A549 (cell line): ENCODE results near the gene OR8B4. TPM values are rescaled to one million over a fixed set of nuclear protein-coding genes. Genes with fewer than 3 reads are reported as not detected.
"Not testable (repeated sequence)": the region's sequence is repeated elsewhere in the genome, so short reads cannot be mapped to it uniquely, and the experiment has no call there.

Experiments
- ATAC-seq, 2 experiments: fragments of 200-7000 bp in 1 of 2; fragments of >200 bp in 1 of 2; cut with Nextera tagmentation in 1 of 2; cut with Tn5 transposase in 1 of 2; 3 replicates each; pipeline versions ENCODE4 v1.8.0 to v1.9.1; 2018 to 2020; ENCODE audit warnings: mild to moderate bottlenecking in 1 of 2, moderate library complexity in 1 of 2
- CTCF ChIA-PET: fragments of 300-600 bp; sonication (Branson Sonifier 250); formaldehyde crosslinking; extraction: SDS; loops from one replicate; lab custom pipeline; 2021; ENCODE audit warnings: antibody characterized with exemption, inconsistent platforms; lab: Yijun Ruan, JAX
- POLR2A ChIA-PET: fragments of 350-600 bp; formaldehyde crosslinking; extraction: SDS; loops from one replicate; lab custom pipeline; 2021; ENCODE audit warnings: antibody characterized with exemption, inconsistent platforms; lab: Yijun Ruan, JAX
- DNase-seq, 2 experiments: peaks; one replicate each; pipeline versions ENCODE4 v3.0.0 to v3.0.0-alpha.2; 2011 to 2016; ENCODE audit warnings: low read depth in 1 of 2, low spot score in 1 of 2
- FAIRE-seq: peaks from 2 replicates; lab custom pipeline; 2011; peaks lifted over from hg19 to GRCh38; lab: Jason Lieb, UNC
- H3K27ac ChIP-seq, 2 experiments: fragments of >200 bp; sonication (Bioruptor Twin); formaldehyde crosslinking; 3 replicates each; pipeline ENCODE4 v1.5.1; 2016 to 2017
- H3K4me1 ChIP-seq: fragments of >200 bp; sonication (Bioruptor Twin); formaldehyde crosslinking; 3 replicates; pipeline ENCODE4 v1.6.1; 2016
- H3K4me2 ChIP-seq: fragments of >200 bp; sonication (Bioruptor Twin); formaldehyde crosslinking; 3 replicates; pipeline ENCODE4 v1.6.1; 2016
- H3K4me3 ChIP-seq: fragments of >200 bp; sonication (Bioruptor Twin); formaldehyde crosslinking; 3 replicates; pipeline ENCODE4 v1.5.1; 2016
- H3K9me3 ChIP-seq: fragments of >200 bp; sonication (Bioruptor Twin); formaldehyde crosslinking; 3 replicates; pipeline ENCODE4 v1.6.1; 2016
- CBX8 ChIP-seq: fragments of 200-600 bp; sonication (generic); IDR thresholded peaks from 2 replicates; pipeline ENCODE4 v1.6.1; 2016
- CHD4 ChIP-seq: fragments of 200-600 bp; sonication (generic); IDR thresholded peaks from 2 replicates; pipeline ENCODE4 v1.6.1; 2016; ENCODE audit warnings: antibody characterized with exemption, mild to moderate bottlenecking, borderline replicate concordance
- ESRRA ChIP-seq: fragments of 150-350 bp; IDR thresholded peaks from 2 replicates; pipeline ENCODE4 v1.6.1; 2014; ENCODE audit warnings: mild to moderate bottlenecking, low read length, borderline replicate concordance
- FOSB ChIP-seq: fragments of 250-450 bp; sonication (Bioruptor Pico); IDR thresholded peaks from 2 replicates; pipeline ENCODE4 v1.5.0; 2020; ENCODE audit warnings: mild to moderate bottlenecking, moderate library complexity
- GATA3 ChIP-seq: IDR thresholded peaks from 2 replicates; pipeline ENCODE4 v1.6.1; 2012; ENCODE audit warnings: borderline replicate concordance
- HOXA7 ChIP-seq: fragments of 250-450 bp; sonication (Bioruptor Pico); IDR thresholded peaks from 2 replicates; pipeline ENCODE4 v1.5.0; 2020; ENCODE audit warnings: mild to moderate bottlenecking, moderate library complexity
- HOXB13 ChIP-seq: fragments of 250-450 bp; sonication (Bioruptor Pico); IDR thresholded peaks from 2 replicates; pipeline ENCODE4 v1.5.0; 2020; ENCODE audit warnings: low read depth, mild to moderate bottlenecking, moderate library complexity
- JUN ChIP-seq, 2 experiments: fragments of >200 bp; sonication (Bioruptor Twin); formaldehyde crosslinking; IDR thresholded peaks; 2 replicates in 1 of 2; 3 replicates in 1 of 2; pipeline ENCODE4 v1.6.1; 2016 to 2017
- KDM5A ChIP-seq: fragments of 200-600 bp; sonication (generic); IDR thresholded peaks from 2 replicates; pipeline ENCODE4 v1.6.1; 2016; ENCODE audit warnings: antibody characterized with exemption, mild to moderate bottlenecking
- MYC ChIP-seq: IDR thresholded peaks from 2 replicates; pipeline ENCODE4 v1.6.1; 2012; ENCODE audit warnings: mild to moderate bottlenecking, inconsistent platforms, low read length, improper control_type of control experiment, borderline replicate concordance
- NFE2L2 ChIP-seq: fragments of 150-350 bp; conservative IDR thresholded peaks from 2 replicates; pipeline ENCODE4 v1.6.1; 2014; ENCODE audit warnings: low read length
- NPAS2 ChIP-seq: fragments of 250-450 bp; sonication (Bioruptor Pico); IDR thresholded peaks from 2 replicates; pipeline ENCODE4 v1.8.0; 2022; ENCODE audit warnings: mild to moderate bottlenecking, moderate library complexity, borderline replicate concordance
- RARB ChIP-seq: fragments of 250-450 bp; sonication (Bioruptor Pico); IDR thresholded peaks from 2 replicates; pipeline ENCODE4 v1.8.0; 2021; ENCODE audit warnings: mild to moderate bottlenecking, moderate library complexity
- TFCP2L1 ChIP-seq: fragments of 250-450 bp; sonication (Bioruptor Pico); IDR thresholded peaks from 2 replicates; pipeline ENCODE4 v1.5.0; 2021; ENCODE audit warnings: mild to moderate bottlenecking
- ZFP36 ChIP-seq: fragments of 450-650 bp; IDR thresholded peaks from 2 replicates; pipeline ENCODE4 v1.6.1; 2014; ENCODE audit warnings: borderline replicate concordance; ENCODE audit not compliant: partially characterized antibody
- ZSCAN20 ChIP-seq: fragments of 250-450 bp; sonication (Bioruptor Pico); IDR thresholded peaks from 2 replicates; pipeline ENCODE4 v1.8.0; 2022; ENCODE audit warnings: mild to moderate bottlenecking, moderate library complexity
- WGBS: methylation state at CpG from one replicate; pipeline ENCODE4 v1.1.6; 2017; ENCODE audit errors: missing lambda C conversion rate; 5-methylcytosine and 5-hydroxymethylcytosine counted together
- polyA plus RNA-seq, 4 experiments: library from polyadenylated mRNA; depleted of rRNA in 3 of 4; stranded (reverse); fragments of >200 nt; fragmentation: RNase III in 1 of 4; extraction: RNeasy Plus Mini Kit Qiagen cat#74134 plus additional on column Dnase treatment in 1 of 4; gene quantifications; 2 replicates in 3 of 4; 3 replicates in 1 of 4; pipeline ENCODE4 v1.2.3, GENCODE V29; 2011 to 2017
- TF ChIP-seq, protein P1 (sequence below): fragments of >200 bp; sonication (Bioruptor Twin); formaldehyde crosslinking; IDR thresholded peaks from 3 replicates; pipeline ENCODE4 v1.6.1; 2016
- TF ChIP-seq, protein P2 (sequence below): fragments of 150-350 bp; IDR thresholded peaks from 2 replicates; pipeline ENCODE4 v1.6.1; 2014; ENCODE audit warnings: low read depth, mild to moderate bottlenecking, low read length
- TF ChIP-seq, protein P3 (sequence below): fragments of 250-450 bp; sonication (Bioruptor Pico); IDR thresholded peaks from 2 replicates; pipeline ENCODE4 v1.5.0; 2020; ENCODE audit warnings: low read depth, mild to moderate bottlenecking, moderate library complexity
- TF ChIP-seq, protein P4 (sequence below): IDR thresholded peaks from 2 replicates; pipeline ENCODE4 v1.6.1; 2012; ENCODE audit warnings: low read depth, borderline replicate concordance

The OR8B4 gene
- polyA plus RNA-seq, 2 of the 4 experiments (the other 2 are of a cell fraction), result not detected

DNA sequence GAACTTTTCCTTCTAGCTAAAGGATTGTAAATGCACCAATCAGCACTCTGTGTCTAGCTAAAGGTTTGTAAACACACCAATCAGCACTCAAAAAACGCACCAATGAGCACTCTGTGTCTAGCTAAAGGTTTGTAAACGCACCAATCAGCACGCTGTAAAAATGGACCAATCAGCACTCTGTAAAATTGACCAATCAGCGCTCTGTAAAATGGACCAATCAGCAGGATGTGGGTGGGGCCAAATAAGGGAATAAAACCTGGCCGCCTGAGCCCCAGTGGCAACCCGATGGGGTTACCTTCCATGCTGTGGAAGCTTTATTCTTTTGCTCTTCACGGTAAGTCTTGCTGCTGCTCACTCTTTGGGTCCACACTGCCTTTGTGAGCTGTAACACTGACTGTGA lies 34.7 kb upstream of the OR8B4 start:
- ATAC-seq, H3K4me2 ChIP-seq: not testable (repeated sequence)

DNA sequence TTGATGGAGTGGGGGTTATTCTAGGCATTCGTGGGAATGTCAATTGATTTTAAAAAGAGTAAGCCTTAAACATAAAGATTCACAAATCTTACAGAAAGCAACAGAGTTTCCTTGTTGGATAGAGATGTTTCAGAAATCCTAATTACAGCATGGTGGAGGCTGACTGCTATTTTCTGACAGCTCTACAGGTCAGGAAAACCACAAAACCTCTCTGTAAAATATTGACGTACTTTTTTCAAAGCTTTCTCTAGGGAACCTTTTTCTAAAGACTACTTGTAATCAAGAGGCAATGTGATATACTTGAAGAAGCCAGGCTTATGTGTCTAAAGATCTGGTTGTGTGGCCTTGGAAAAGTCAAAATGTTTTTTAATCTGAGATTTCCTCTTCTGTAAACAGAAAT lies 29.9 kb upstream of the OR8B4 start:
- H3K4me2 ChIP-seq, result no peak overlapping the region
- no peak for FAIRE-seq
- POLR2A ChIA-PET, result no interaction called here
- TF ChIP-seq RARB (no peak), NFE2L2 (no peak), ZFP36 (no peak), GATA3 (no peak), FOSB (CRISPR knock-in tag) (no peak), CBX8 (no peak), JUN (IDR thresholded peaks at IDR 0.05) (no peak), ZSCAN20 (CRISPR knock-in tag) (no peak), MYC (no peak)
- TF ChIP-seq, protein P1, sequence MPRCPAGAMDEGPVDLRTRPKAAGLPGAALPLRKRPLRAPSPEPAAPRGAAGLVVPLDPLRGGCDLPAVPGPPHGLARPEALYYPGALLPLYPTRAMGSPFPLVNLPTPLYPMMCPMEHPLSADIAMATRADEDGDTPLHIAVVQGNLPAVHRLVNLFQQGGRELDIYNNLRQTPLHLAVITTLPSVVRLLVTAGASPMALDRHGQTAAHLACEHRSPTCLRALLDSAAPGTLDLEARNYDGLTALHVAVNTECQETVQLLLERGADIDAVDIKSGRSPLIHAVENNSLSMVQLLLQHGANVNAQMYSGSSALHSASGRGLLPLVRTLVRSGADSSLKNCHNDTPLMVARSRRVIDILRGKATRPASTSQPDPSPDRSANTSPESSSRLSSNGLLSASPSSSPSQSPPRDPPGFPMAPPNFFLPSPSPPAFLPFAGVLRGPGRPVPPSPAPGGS, result no peak
- TF ChIP-seq, protein P2, sequence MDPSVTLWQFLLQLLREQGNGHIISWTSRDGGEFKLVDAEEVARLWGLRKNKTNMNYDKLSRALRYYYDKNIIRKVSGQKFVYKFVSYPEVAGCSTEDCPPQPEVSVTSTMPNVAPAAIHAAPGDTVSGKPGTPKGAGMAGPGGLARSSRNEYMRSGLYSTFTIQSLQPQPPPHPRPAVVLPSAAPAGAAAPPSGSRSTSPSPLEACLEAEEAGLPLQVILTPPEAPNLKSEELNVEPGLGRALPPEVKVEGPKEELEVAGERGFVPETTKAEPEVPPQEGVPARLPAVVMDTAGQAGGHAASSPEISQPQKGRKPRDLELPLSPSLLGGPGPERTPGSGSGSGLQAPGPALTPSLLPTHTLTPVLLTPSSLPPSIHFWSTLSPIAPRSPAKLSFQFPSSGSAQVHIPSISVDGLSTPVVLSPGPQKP, result no peak
- TF ChIP-seq, protein P3, sequence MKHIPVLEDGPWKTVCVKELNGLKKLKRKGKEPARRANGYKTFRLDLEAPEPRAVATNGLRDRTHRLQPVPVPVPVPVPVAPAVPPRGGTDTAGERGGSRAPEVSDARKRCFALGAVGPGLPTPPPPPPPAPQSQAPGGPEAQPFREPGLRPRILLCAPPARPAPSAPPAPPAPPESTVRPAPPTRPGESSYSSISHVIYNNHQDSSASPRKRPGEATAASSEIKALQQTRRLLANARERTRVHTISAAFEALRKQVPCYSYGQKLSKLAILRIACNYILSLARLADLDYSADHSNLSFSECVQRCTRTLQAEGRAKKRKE (CRISPR knock-in tag), result no peak
- TF ChIP-seq, all 56 proteins: peak for 0
- H3K4me1 ChIP-seq, result no peaks in the 10 kb centered on the region
- ATAC-seq (no peak), DNase-seq (no peak)
- H3K27ac ChIP-seq, result no peak overlapping the region
- H3K4me3 ChIP-seq, result no peak overlapping the region
- CTCF ChIA-PET, result interaction anchor here (1.3 kb wide), 1 partner anchor 52 kb away, joined by 4 read pairs; no protein-coding TSS in a partner anchor
- H3K9me3 ChIP-seq, result no peaks in the 10 kb centered on the region
- 3% methylated on average over 2 of the region's 2 CpGs for WGBS

More for the DNA sequence above, 34.7 kb upstream of the OR8B4 start:
- DNase-seq, H3K4me3 ChIP-seq, CTCF ChIA-PET, POLR2A ChIA-PET, H3K4me1 ChIP-seq, H3K9me3 ChIP-seq, FAIRE-seq, H3K27ac ChIP-seq: not testable (repeated sequence)
- WGBS, result 32% methylated on average over 7 of the region's 7 CpGs

DNA sequence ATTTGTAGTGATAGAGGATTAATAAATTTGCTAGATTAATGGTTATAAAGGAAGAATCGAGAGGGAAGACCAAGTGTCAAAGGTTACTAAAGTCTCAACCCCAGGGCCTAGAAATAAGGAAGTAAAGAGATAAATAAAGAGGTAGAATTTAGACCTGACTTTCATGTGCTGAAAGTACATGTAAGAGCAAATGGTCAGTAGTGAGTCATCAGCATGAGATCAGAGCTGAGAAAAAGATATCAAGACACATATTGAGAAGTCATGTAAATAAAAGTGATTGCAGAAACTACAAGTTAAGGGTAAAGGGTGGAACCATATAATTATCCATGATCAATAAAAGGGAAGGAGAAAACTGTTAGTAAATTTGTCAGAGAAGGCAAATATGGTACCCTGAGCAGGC lies 22.2 kb upstream of the OR8B4 start:
- H3K4me1 ChIP-seq, result no peaks in the 10 kb centered on the region
- DNase-seq, result no peak
- H3K27ac ChIP-seq, result no peak overlapping the region
- TF ChIP-seq FOSB (CRISPR knock-in tag) (no peak), HOXB13 (CRISPR knock-in tag) (no peak), CHD4 (no peak), ESRRA (no peak), NPAS2 (CRISPR knock-in tag) (no peak), KDM5A (no peak), TFCP2L1 (CRISPR knock-in tag) (no peak), HOXA7 (CRISPR knock-in tag) (no peak)
- TF ChIP-seq, protein P4, sequence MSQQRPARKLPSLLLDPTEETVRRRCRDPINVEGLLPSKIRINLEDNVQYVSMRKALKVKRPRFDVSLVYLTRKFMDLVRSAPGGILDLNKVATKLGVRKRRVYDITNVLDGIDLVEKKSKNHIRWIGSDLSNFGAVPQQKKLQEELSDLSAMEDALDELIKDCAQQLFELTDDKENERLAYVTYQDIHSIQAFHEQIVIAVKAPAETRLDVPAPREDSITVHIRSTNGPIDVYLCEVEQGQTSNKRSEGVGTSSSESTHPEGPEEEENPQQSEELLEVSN, result no peak
- 3% methylated on average over 1 of the region's 1 CpG for WGBS
- POLR2A ChIA-PET, result no interaction called here
- CTCF ChIA-PET, result no interaction called here
- no peak for ATAC-seq
- H3K9me3 ChIP-seq, result no peaks in the 10 kb centered on the region
- no peak overlapping the region for H3K4me3 ChIP-seq
- FAIRE-seq, result no peak
- H3K4me2 ChIP-seq, result no peak overlapping the region
